Endothelial cell of umbilical vein (primary cell): ENCODE data around the gene NKIRAS1. TPM values are rescaled to one million over a fixed set of nuclear protein-coding genes. Genes with fewer than 3 reads are reported as not detected.

ENCODE experiments used
- BruUV-seq: library from RNA; stranded (reverse); fragments of 400-500 nt; replicated peaks from 2 replicates; lab custom pipeline; 2021; lab: Mats Ljungman, UMichigan
- CTCF ChIA-PET: fragments of 300-600, 350-600 bp; sonication (Branson Sonifier 250); formaldehyde crosslinking; loops from one replicate; lab custom pipeline; 2021; ENCODE audit warnings: antibody characterized with exemption, inconsistent platforms; lab: Charles Lee
- POLR2A ChIA-PET: fragments of 300-600, 350-600 bp; sonication (Branson Sonifier 250); formaldehyde crosslinking; loops from one replicate; lab custom pipeline; 2021; ENCODE audit warnings: antibody characterized with exemption, inconsistent platforms; lab: Charles Lee
- DNase-seq: peaks from one replicate; pipeline ENCODE4 v3.0.0-alpha.2; 2011; ENCODE audit warnings: low read depth, low spot score
- FAIRE-seq: peaks from 2 replicates; lab custom pipeline; 2011; peaks lifted over from hg19 to GRCh38; lab: Jason Lieb, UNC
- H2AFZ ChIP-seq: 2 replicates; pipeline ENCODE4 v1.6.0; 2012; ENCODE audit warnings: low read depth, low read length, control low read depth, inconsistent platforms
- H3K27ac ChIP-seq: 2 replicates; pipeline ENCODE4 v1.5.1; 2011; ENCODE audit warnings: low read depth, mild to moderate bottlenecking, control low read depth, low read length, moderate library complexity; ENCODE audit not compliant: insufficient read depth
- H3K27me3 ChIP-seq, 2 experiments: 2 replicates each; pipeline versions ENCODE4 v1.6.0 to v1.6.1; 2011; ENCODE audit warnings: low read length in 2 of 2, mixed read lengths in 1 of 2; ENCODE audit not compliant: control insufficient read depth in 2 of 2, insufficient read depth in 2 of 2
- H3K36me3 ChIP-seq, 2 experiments: 2 replicates in 1 of 2; 3 replicates in 1 of 2; pipeline ENCODE4 v1.5.1; 2011; ENCODE audit warnings: low read length in 2 of 2, mild to moderate bottlenecking in 1 of 2, moderate library complexity in 1 of 2; ENCODE audit not compliant: control insufficient read depth in 2 of 2, insufficient read depth in 2 of 2; ENCODE audit errors: extremely low read depth in 1 of 2
- H3K4me1 ChIP-seq: 3 replicates; pipeline ENCODE4 v1.5.1; 2011; ENCODE audit warnings: mild to moderate bottlenecking, low read length; ENCODE audit not compliant: control insufficient read depth, insufficient read depth; ENCODE audit errors: extremely low read depth
- H3K4me2 ChIP-seq: 2 replicates; pipeline ENCODE4 v1.6.1; 2011; ENCODE audit warnings: low read length, control low read depth, mixed read lengths; ENCODE audit not compliant: insufficient read depth
- H3K4me3 ChIP-seq, 3 experiments: fragments of 200-600 bp in 1 of 3; sonication (generic), shearing (Covaris generic) in 1 of 3; replicated peaks in 1 of 3; 2 replicates each; pipeline ENCODE4 v1.5.1; 2011 to 2016; ENCODE audit warnings: control low read depth in 3 of 3, low read length in 3 of 3, mild to moderate bottlenecking in 2 of 3, inconsistent platforms in 1 of 3, low read depth in 1 of 3, moderate library complexity in 1 of 3; ENCODE audit not compliant: insufficient read depth in 1 of 3
- H3K79me2 ChIP-seq: 2 replicates; pipeline ENCODE4 v1.6.0; 2012; ENCODE audit warnings: low read length, inconsistent platforms; ENCODE audit not compliant: control insufficient read depth, insufficient read depth
- H3K9ac ChIP-seq: replicated peaks from 2 replicates; pipeline ENCODE3; 2011; ENCODE audit warnings: low read length, control low read depth; ENCODE audit not compliant: insufficient read depth; ENCODE audit errors: extremely low read depth
- H3K9me1 ChIP-seq: replicated peaks from 3 replicates; pipeline ENCODE4 v1.6.0; 2011; ENCODE audit warnings: mild to moderate bottlenecking, low read length; ENCODE audit not compliant: control insufficient read depth, insufficient read depth; ENCODE audit errors: extremely low read depth
- H3K9me3 ChIP-seq: replicated peaks from 2 replicates; pipeline ENCODE4 v1.5.1; 2012; ENCODE audit warnings: low read length, inconsistent platforms; ENCODE audit not compliant: control insufficient read depth, insufficient read depth
- H4K20me1 ChIP-seq: replicated peaks from 2 replicates; pipeline ENCODE3; 2011; ENCODE audit warnings: mild to moderate bottlenecking, low read length; ENCODE audit not compliant: control insufficient read depth, insufficient read depth; ENCODE audit errors: extremely low read depth
- EZH2 ChIP-seq: IDR thresholded peaks from 2 replicates; pipeline ENCODE4 v1.6.1; 2012; ENCODE audit warnings: borderline replicate concordance, low read depth, mild to moderate bottlenecking, moderate library complexity, low read length, inconsistent platforms; ENCODE audit not compliant: severe bottlenecking
- FOS ChIP-seq: IDR thresholded peaks from 2 replicates; pipeline ENCODE4 v1.6.1; 2011; ENCODE audit warnings: mild to moderate bottlenecking, low read length, moderate library complexity, borderline replicate concordance; ENCODE audit not compliant: insufficient read depth
- GATA2 ChIP-seq: IDR thresholded peaks from 2 replicates; pipeline ENCODE4 v1.7.0; 2011; ENCODE audit warnings: low read depth, mild to moderate bottlenecking, moderate library complexity, mixed read lengths, low read length; ENCODE audit not compliant: insufficient read length, insufficient read depth
- JUN ChIP-seq: IDR thresholded peaks from 2 replicates; pipeline ENCODE4 v1.6.1; 2011; ENCODE audit warnings: borderline replicate concordance, low read depth; ENCODE audit not compliant: insufficient read length, insufficient read depth
- MAX ChIP-seq: IDR thresholded peaks from 2 replicates; pipeline ENCODE4 v1.6.1; 2011; ENCODE audit not compliant: insufficient read depth, insufficient read length
- MYC ChIP-seq: IDR thresholded peaks from one replicate; pipeline ENCODE4 v1.6.1; 2011; ENCODE audit warnings: mild to moderate bottlenecking, low read depth, low read length
- POLR2A ChIP-seq: IDR thresholded peaks from 2 replicates; pipeline ENCODE4 v1.6.1; 2012; ENCODE audit warnings: low read depth, mild to moderate bottlenecking, control low read depth, low read length
- POLR2AphosphoS5 ChIP-seq: IDR thresholded peaks from 2 replicates; pipeline ENCODE4 v1.6.1; 2012; ENCODE audit warnings: low read depth, mild to moderate bottlenecking, control low read depth, low read length, moderate library complexity; ENCODE audit not compliant: insufficient read depth
- dilution Hi-C: fragments of 300-500 bp; cut with MboI; formaldehyde crosslinking; loops from one replicate; pipeline ENCODE4 v1.15.0; 2019; ENCODE audit warnings: low sequenced_read_pairs; ENCODE audit not compliant: extremely low pct_ligation_motif_present
- intact Hi-C: fragments of 100-400 bp; cut with micrococcal nuclease; formaldehyde crosslinking; loops from one replicate; pipeline ENCODE4 v1.10.0; 2022
- polyA plus RNA-seq, 4 experiments: library from polyadenylated mRNA; depleted of rRNA in 3 of 4; stranded (reverse) in 3 of 4; unstranded in 1 of 4; fragments of >200 nt; gene quantifications; 2 replicates each; pipeline versions ENCODE4 v1.2.1 to v1.2.3, GENCODE V29; 2011 to 2012; ENCODE audit warnings: missing spikeins in 1 of 4
- total RNA-seq: library from RNA; stranded (reverse); gene quantifications from 2 replicates; pipeline ENCODE4 v1.2.3, GENCODE V29; 2021
- TF ChIP-seq, protein P1 (sequence below), 2 donors: IDR thresholded peaks; 1 replicate in 1 of 2; 2 replicates in 1 of 2; pipeline ENCODE4 v1.5.1; 2011; ENCODE audit warnings: low read length in 2 of 2, mild to moderate bottlenecking in 2 of 2, moderate library complexity in 2 of 2, control low read depth in 1 of 2, inconsistent platforms in 1 of 2, low read depth in 1 of 2; ENCODE audit not compliant: insufficient read depth in 1 of 2; ENCODE audit errors: extremely low read depth in 1 of 2

Gene NKIRAS1
- total and polyA plus RNA-seq, 2 donors (not counting 3 experiments of a cell fraction or from before 2014, with no cell fraction given) = 2.2 to 2.9 TPM

DNA sequence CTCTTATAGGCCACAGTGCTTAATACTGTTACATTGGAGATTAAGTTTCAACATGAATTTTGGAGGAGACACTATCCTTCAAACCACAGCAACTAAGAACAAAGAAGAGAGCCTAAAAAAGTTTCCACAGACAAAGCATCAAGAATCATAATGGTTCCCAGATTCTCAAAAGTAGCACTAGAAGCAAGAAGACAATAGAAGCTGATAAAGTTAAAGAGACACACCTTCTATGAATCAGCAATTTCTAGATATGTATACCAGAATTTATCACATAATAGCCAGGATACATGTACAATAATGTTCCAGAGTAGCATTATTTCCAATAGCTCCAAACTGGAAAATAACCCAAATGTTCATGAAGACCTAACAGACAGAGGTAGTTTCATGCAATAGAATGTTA lies 12.2 kb downstream of the NKIRAS1 start:
- Histone ChIP-seq H3K27ac (no peak overlapping the region), H3K27me3 (no peaks in the 10 kb centered on the region), H3K4me1 (no peaks in the 10 kb centered on the region), H3K9ac (no peak overlapping the region), H3K9me3 (no peaks in the 10 kb centered on the region), H4K20me1 (no peaks in the 10 kb centered on the region), H3K79me2 (no peaks in the 10 kb centered on the region), H2AFZ (no peak overlapping the region), H3K4me3 (no peak overlapping the region), H3K36me3 (peaks cover 0 to 2% of the 10 kb centered on the region in 2 experiments), H3K4me2 (no peak overlapping the region), H3K9me1 (no peaks in the 10 kb centered on the region)
- ChIA-PET CTCF (interaction anchor here (1.2 kb wide), 1 partner anchor 16 kb away, joined by 4 read pairs; no protein-coding TSS in a partner anchor), POLR2A (interaction anchor here (1.1 kb wide), 1 partner anchor 12 kb away, joined by 3 read pairs; the partner anchor contains the start of genes NKIRAS1 and RPL15)
- intact Hi-C loops (no loop called here), dilution Hi-C loops (no loop called here)
- DNase-seq (no peak), FAIRE-seq (no peak)
- TF ChIP-seq MYC = no peak
- TF ChIP-seq GATA2 = no peak
- no peak for TF ChIP-seq MAX
- TF ChIP-seq POLR2AphosphoS5 = no peak
- TF ChIP-seq, protein P1, sequence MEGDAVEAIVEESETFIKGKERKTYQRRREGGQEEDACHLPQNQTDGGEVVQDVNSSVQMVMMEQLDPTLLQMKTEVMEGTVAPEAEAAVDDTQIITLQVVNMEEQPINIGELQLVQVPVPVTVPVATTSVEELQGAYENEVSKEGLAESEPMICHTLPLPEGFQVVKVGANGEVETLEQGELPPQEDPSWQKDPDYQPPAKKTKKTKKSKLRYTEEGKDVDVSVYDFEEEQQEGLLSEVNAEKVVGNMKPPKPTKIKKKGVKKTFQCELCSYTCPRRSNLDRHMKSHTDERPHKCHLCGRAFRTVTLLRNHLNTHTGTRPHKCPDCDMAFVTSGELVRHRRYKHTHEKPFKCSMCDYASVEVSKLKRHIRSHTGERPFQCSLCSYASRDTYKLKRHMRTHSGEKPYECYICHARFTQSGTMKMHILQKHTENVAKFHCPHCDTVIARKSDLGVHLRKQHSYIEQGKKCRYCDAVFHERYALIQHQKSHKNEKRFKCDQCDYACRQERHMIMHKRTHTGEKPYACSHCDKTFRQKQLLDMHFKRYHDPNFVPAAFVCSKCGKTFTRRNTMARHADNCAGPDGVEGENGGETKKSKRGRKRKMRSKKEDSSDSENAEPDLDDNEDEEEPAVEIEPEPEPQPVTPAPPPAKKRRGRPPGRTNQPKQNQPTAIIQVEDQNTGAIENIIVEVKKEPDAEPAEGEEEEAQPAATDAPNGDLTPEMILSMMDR (IDR thresholded peaks at IDR 0.05; ENCODE audit: extremely low read depth in 1 of 2, insufficient read depth in 1 of 2, low read depth in 1 of 2, low read length in 2 of 2) = no peak
- TF ChIP-seq FOS = no peak
- no peak for TF ChIP-seq JUN
- TF ChIP-seq EZH2 = no peak
- TF ChIP-seq POLR2A = no peak
- BruUV-seq = no TSS peak
